Naive thymus-derived CD4-positive, alpha-beta T cell (primary cell): ENCODE data around the gene ULK4. TPM values are rescaled to one million over a fixed set of nuclear protein-coding genes. Genes with fewer than 3 reads are reported as not detected.

ENCODE experiments used
- ATAC-seq: fragments of 150-1000 bp; cut with Tn5 transposase; 2 replicates; pipeline ENCODE4 v1.10.0; 2021; ENCODE audit warnings: mild to moderate bottlenecking, moderate library complexity
- CTCF ChIA-PET: fragments of 350-600 bp; sonication (Branson Sonifier 250); formaldehyde crosslinking; loops from one replicate; lab custom pipeline; 2021; ENCODE audit warnings: antibody characterized with exemption; lab: Charles Lee
- POLR2A ChIA-PET: fragments of 350-600 bp; sonication (Branson Sonifier 250); formaldehyde crosslinking; loops from one replicate; lab custom pipeline; 2021; ENCODE audit warnings: antibody characterized with exemption, inconsistent platforms; lab: Charles Lee
- DNase-seq, 9 donors: peaks; one replicate each; pipeline versions ENCODE4 v3.0.0 to v3.0.0-alpha.2; 2020 to 2022; ENCODE audit warnings: mixed read lengths in 1 of 9
- H3K27ac ChIP-seq: one replicate; pipeline ENCODE4 v1.7.0; 2013; ENCODE audit warnings: mild to moderate bottlenecking, low read depth, low read length, moderate library complexity
- H3K27me3 ChIP-seq, 2 donors: one replicate each; pipeline ENCODE4 v1.7.0; 2013; ENCODE audit warnings: low read length in 2 of 2, mild to moderate bottlenecking in 2 of 2, moderate library complexity in 2 of 2; ENCODE audit not compliant: control insufficient read depth in 2 of 2, insufficient read depth in 2 of 2
- H3K36me3 ChIP-seq, 3 experiments: 1 replicate in 2 of 3; 2 replicates in 1 of 3; pipeline ENCODE4 v1.7.0; 2013; ENCODE audit warnings: low read length in 3 of 3, mild to moderate bottlenecking in 3 of 3, moderate library complexity in 1 of 3; ENCODE audit not compliant: insufficient read depth in 3 of 3, control insufficient read depth in 2 of 3
- H3K4me1 ChIP-seq, 2 donors: one replicate each; pipeline ENCODE4 v1.7.0; 2013; ENCODE audit warnings: low read length in 2 of 2, mild to moderate bottlenecking in 2 of 2, moderate library complexity in 1 of 2; ENCODE audit not compliant: control insufficient read depth in 2 of 2, insufficient read depth in 2 of 2
- H3K4me3 ChIP-seq: 2 replicates; pipeline ENCODE4 v1.7.0; 2013; ENCODE audit warnings: mild to moderate bottlenecking, low read length
- H3K9me3 ChIP-seq, 3 experiments: 1 replicate in 2 of 3; 2 replicates in 1 of 3; pipeline ENCODE4 v1.7.0; 2013; ENCODE audit warnings: low read length in 3 of 3; ENCODE audit not compliant: control insufficient read depth in 2 of 3
- H3K27ac Mint-ChIP-seq, 9 donors: one replicate each; pipeline ENCODE4 v1.8.0; 2020 to 2022; ENCODE audit warnings: mixed read lengths in 9 of 9, mild to moderate bottlenecking in 8 of 9, moderate library complexity in 5 of 9, inconsistent platforms in 2 of 9
- H3K27me3 Mint-ChIP-seq, 5 donors: one replicate each; pipeline ENCODE4 v1.8.0; 2021 to 2022; ENCODE audit warnings: mixed read lengths in 5 of 5, mild to moderate bottlenecking in 1 of 5
- H3K36me3 Mint-ChIP-seq, 5 donors: one replicate each; pipeline ENCODE4 v1.8.0; 2020 to 2022; ENCODE audit warnings: mixed read lengths in 5 of 5, mild to moderate bottlenecking in 3 of 5, inconsistent platforms in 1 of 5
- H3K4me1 Mint-ChIP-seq, 7 donors: one replicate each; pipeline ENCODE4 v1.8.0; 2020 to 2022; ENCODE audit warnings: mixed read lengths in 7 of 7, mild to moderate bottlenecking in 3 of 7, inconsistent platforms in 1 of 7
- H3K4me3 Mint-ChIP-seq, 10 donors: one replicate each; pipeline ENCODE4 v1.8.0; 2020 to 2022; ENCODE audit warnings: mild to moderate bottlenecking in 10 of 10, mixed read lengths in 10 of 10, moderate library complexity in 6 of 10, inconsistent platforms in 2 of 10
- H3K9me3 Mint-ChIP-seq, 11 donors: one replicate each; pipeline ENCODE4 v1.8.0; 2020 to 2022; ENCODE audit warnings: mixed read lengths in 11 of 11, mild to moderate bottlenecking in 4 of 11, inconsistent platforms in 1 of 11, moderate library complexity in 1 of 11
- intact Hi-C, 2 donors: fragments of 100-400 bp; cut with micrococcal nuclease; formaldehyde crosslinking; loops; one replicate each; pipeline ENCODE4 v1.15.1; 2023
- polyA plus RNA-seq, 2 donors: library from polyadenylated mRNA; unstranded; fragments of 300-500 nt; fragmentation: Illumina TruSeq; gene quantifications; one replicate each; pipeline ENCODE4 v1.2.3, GENCODE V29; 2021
- total RNA-seq, 6 experiments: library from RNA in 5 of 6; stranded (reverse) in 5 of 6; gene quantifications; 1 replicate in 5 of 6; 2 replicates in 1 of 6; pipeline ENCODE4 v1.2.3 and lab custom pipeline; 2021 to 2026

Gene ULK4
- total and polyA plus RNA-seq, 7 experiments from 2014 or later: 6.6 to 22.3 (median 18.9) TPM

GRCh38 chr3:41489231-41489630 lies 472.7 kb downstream of the ULK4 start:
- intact Hi-C loops: no loop called here
- CTCF ChIA-PET: no interaction called here

DNA sequence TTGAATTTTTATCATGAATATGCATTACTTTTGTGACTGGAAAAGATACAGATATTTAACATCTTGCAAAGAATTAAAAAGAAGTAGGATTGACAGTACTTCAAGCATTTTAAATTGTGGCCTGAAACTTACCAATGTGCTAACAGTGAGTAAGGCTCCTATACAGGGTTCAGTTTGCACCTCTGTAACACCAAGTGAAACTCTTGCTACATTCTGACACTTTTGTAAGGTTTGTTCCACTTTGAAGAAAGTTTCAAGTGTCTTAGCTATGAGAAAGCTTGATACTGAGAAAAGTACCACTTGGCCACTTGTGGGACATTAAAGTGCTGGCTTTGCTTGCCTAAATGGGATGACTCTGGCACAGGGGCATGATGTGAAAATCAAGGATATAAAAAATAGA lies 473.4 kb downstream of the ULK4 start:
- H3K36me3 Mint-ChIP-seq: peaks cover 0 to 9% (median 3%) of the 10 kb centered on the region in 5 donors
- Histone ChIP-seq H3K27me3 (no peaks in the 10 kb centered on the region), H3K9me3 (no peaks in the 10 kb centered on the region), H3K4me3 (no peak overlapping the region), H3K27ac (no peak overlapping the region), H3K36me3 (no peaks in the 10 kb centered on the region), H3K4me1 (no peaks in the 10 kb centered on the region)
- H3K4me1 Mint-ChIP-seq: no peaks in the 10 kb centered on the region
- ChIA-PET POLR2A (no interaction called here), CTCF (no interaction called here)
- H3K4me3 Mint-ChIP-seq: no peak overlapping the region
- ATAC-seq: no peak
- no peaks in the 10 kb centered on the region for H3K27me3 Mint-ChIP-seq
- peaks cover 0 to 4% (median 0%) of the 10 kb centered on the region in 11 donors for H3K9me3 Mint-ChIP-seq
- intact Hi-C loops: no loop called here
- DNase-seq: no peak
- H3K27ac Mint-ChIP-seq: no peak overlapping the region

More at GRCh38 chr3:41489231-41489630, 472.7 kb downstream of the ULK4 start:
- no peaks in the 10 kb centered on the region for H3K9me3 ChIP-seq
- DNase-seq: no peak
- no peaks in the 10 kb centered on the region for H3K27me3 Mint-ChIP-seq
- no peaks in the 10 kb centered on the region for H3K36me3 ChIP-seq
- H3K27ac ChIP-seq: no peak overlapping the region
- H3K27ac Mint-ChIP-seq: no peak overlapping the region
- no peaks in the 10 kb centered on the region for H3K27me3 ChIP-seq
- H3K4me3 Mint-ChIP-seq: no peak overlapping the region
- ATAC-seq: no peak
- peaks cover 0 to 9% (median 3%) of the 10 kb centered on the region in 5 donors for H3K36me3 Mint-ChIP-seq
- POLR2A ChIA-PET: no interaction called here
- H3K4me1 ChIP-seq: no peaks in the 10 kb centered on the region
- no peak overlapping the region for H3K4me3 ChIP-seq
- no peaks in the 10 kb centered on the region for H3K4me1 Mint-ChIP-seq
- peaks cover 0 to 4% (median 0%) of the 10 kb centered on the region in 11 donors for H3K9me3 Mint-ChIP-seq

DNA sequence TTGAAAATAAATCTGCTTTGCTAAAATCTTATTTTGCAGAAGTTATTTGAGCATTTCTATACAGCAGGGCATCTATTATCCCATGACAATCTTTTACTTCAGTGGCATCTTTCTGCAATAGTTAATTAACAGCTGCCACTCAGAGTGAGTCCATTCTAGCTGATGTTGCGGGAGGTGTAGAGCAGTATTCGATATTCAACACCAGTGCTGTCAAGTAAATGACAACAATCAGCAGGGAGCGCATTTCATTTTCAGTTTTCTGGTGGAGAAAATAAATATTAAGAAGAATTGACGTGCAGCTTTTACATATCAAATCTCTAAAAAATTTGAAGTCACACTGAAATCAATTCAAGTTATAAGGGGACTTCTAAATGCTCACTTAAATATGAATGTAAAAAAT lies 476.4 kb downstream of the ULK4 start:
- H3K4me3 ChIP-seq: no peak overlapping the region
- no peak overlapping the region for H3K4me3 Mint-ChIP-seq
- no peaks in the 10 kb centered on the region for H3K4me1 Mint-ChIP-seq
- no peaks in the 10 kb centered on the region for H3K27me3 ChIP-seq
- H3K27ac Mint-ChIP-seq: no peak overlapping the region
- H3K27ac ChIP-seq: no peak overlapping the region
- DNase-seq: no peak
- H3K4me1 ChIP-seq: no peaks in the 10 kb centered on the region
- H3K27me3 Mint-ChIP-seq: no peaks in the 10 kb centered on the region
- ATAC-seq: no peak
- ChIA-PET CTCF (no interaction called here), POLR2A (no interaction called here)
- intact Hi-C loops: no loop called here
- H3K36me3 Mint-ChIP-seq: peaks cover 0 to 12% (median 3%) of the 10 kb centered on the region in 5 donors
- H3K36me3 ChIP-seq: no peaks in the 10 kb centered on the region
- no peaks in the 10 kb centered on the region for H3K9me3 ChIP-seq
- peaks cover 0 to 2% (median 0%) of the 10 kb centered on the region in 11 donors for H3K9me3 Mint-ChIP-seq

- ATAC-seq (no peak), DNase-seq (no peak)
- Mint-ChIP-seq H3K36me3 (peaks cover 0 to 18% (median 3%) of the 10 kb centered on the region in 5 donors), H3K27me3 (no peaks in the 10 kb centered on the region), H3K4me1 (no peaks in the 10 kb centered on the region), H3K4me3 (no peak overlapping the region), H3K9me3 (peaks cover 0 to 10% (median 2%) of the 10 kb centered on the region in 11 donors), H3K27ac (no peak overlapping the region)
- Histone ChIP-seq H3K4me3 (no peak overlapping the region), H3K27ac (no peak overlapping the region), H3K9me3 (no peaks in the 10 kb centered on the region), H3K4me1 (no peaks in the 10 kb centered on the region), H3K36me3 (no peaks in the 10 kb centered on the region), H3K27me3 (no peaks in the 10 kb centered on the region)
- ChIA-PET CTCF (no interaction called here), POLR2A (no interaction called here)
- intact Hi-C loops: no loop called here
Observed at GRCh38 chr3:41482134-41482533, 479.8 kb downstream of the ULK4 start.

- Mint-ChIP-seq H3K4me1 (no peaks in the 10 kb centered on the region), H3K4me3 (no peak overlapping the region), H3K27ac (no peak overlapping the region), H3K36me3 (peaks cover 0 to 20% (median 7%) of the 10 kb centered on the region in 5 donors), H3K9me3 (peaks cover 8 to 24% (median 10%) of the 10 kb centered on the region in 11 donors), H3K27me3 (no peaks in the 10 kb centered on the region)
- Histone ChIP-seq H3K27me3 (no peaks in the 10 kb centered on the region), H3K9me3 (no peaks in the 10 kb centered on the region), H3K27ac (no peak overlapping the region), H3K36me3 (no peaks in the 10 kb centered on the region), H3K4me1 (no peaks in the 10 kb centered on the region), H3K4me3 (no peak overlapping the region)
- intact Hi-C loops: no loop called here
- ATAC-seq (no peak), DNase-seq (no peak)
- ChIA-PET CTCF (no interaction called here), POLR2A (no interaction called here)
Observed at GRCh38 chr3:41478278-41478677, 483.6 kb downstream of the ULK4 start.

GRCh38 chr3:41477399-41478014 lies 484.4 kb downstream of the ULK4 start:
- CTCF ChIA-PET: no interaction called here
- Histone ChIP-seq H3K36me3 (no peaks in the 10 kb centered on the region), H3K27me3 (no peaks in the 10 kb centered on the region), H3K4me3 (no peak overlapping the region), H3K4me1 (no peaks in the 10 kb centered on the region), H3K27ac (no peak overlapping the region), H3K9me3 (no peaks in the 10 kb centered on the region)
- H3K4me1 Mint-ChIP-seq: no peaks in the 10 kb centered on the region
- H3K36me3 Mint-ChIP-seq: peaks cover 0 to 20% (median 7%) of the 10 kb centered on the region in 5 donors
- DNase-seq: no peak
- ATAC-seq: no peak
- peaks cover 8 to 28% (median 14%) of the 10 kb centered on the region in 11 donors for H3K9me3 Mint-ChIP-seq
- intact Hi-C loops: no loop called here
- POLR2A ChIA-PET: no interaction called here
- H3K27me3 Mint-ChIP-seq: no peaks in the 10 kb centered on the region
- no peak overlapping the region for H3K27ac Mint-ChIP-seq
- no peak overlapping the region for H3K4me3 Mint-ChIP-seq

DNA sequence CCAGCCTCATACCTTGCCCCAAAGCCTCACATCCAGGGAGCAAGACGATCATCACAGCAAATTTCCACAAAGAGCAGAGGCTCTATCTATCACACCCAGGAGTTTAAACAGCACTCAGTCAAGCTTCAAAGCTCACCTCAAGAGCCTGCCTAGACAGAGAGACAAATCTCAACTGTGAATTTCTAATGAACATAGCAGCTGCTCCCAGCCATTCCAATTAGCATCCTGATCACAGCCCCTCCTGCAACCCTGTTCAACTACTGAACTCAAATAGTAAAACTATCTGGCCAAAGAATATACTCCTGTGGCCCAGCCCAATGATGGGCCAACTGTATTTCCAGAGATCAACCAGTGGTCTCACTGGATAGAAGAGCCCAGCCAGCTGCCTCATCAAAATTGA lies 492.8 kb downstream of the ULK4 start:
- intact Hi-C loops: no loop called here
- peaks cover 0 to 6% (median 0%) of the 10 kb centered on the region in 7 donors for H3K4me1 Mint-ChIP-seq
- Histone ChIP-seq H3K9me3 (peaks cover 0 to 17% (median 0%) of the 10 kb centered on the region in 3 experiments), H3K36me3 (no peaks in the 10 kb centered on the region), H3K27me3 (no peaks in the 10 kb centered on the region), H3K4me3 (no peak overlapping the region), H3K27ac (no peak overlapping the region), H3K4me1 (no peaks in the 10 kb centered on the region)
- ATAC-seq (no peak), DNase-seq (no peak)
- no peak overlapping the region for H3K27ac Mint-ChIP-seq
- H3K27me3 Mint-ChIP-seq: no peaks in the 10 kb centered on the region
- H3K4me3 Mint-ChIP-seq: no peak overlapping the region
- peaks cover 18 to 54% (median 34%) of the 10 kb centered on the region in 11 donors for H3K9me3 Mint-ChIP-seq
- ChIA-PET CTCF (no interaction called here), POLR2A (interaction anchor here (0.6 kb wide), 1 partner anchor 350 kb away, joined by 3 read pairs; no protein-coding TSS in a partner anchor)
- H3K36me3 Mint-ChIP-seq: peaks cover 0 to 28% (median 15%) of the 10 kb centered on the region in 5 donors
